ENCODE data around the gene INTS14. TPM values are rescaled to one million over a fixed set of nuclear protein-coding genes. Genes with fewer than 3 reads are reported as not detected.

Gene INTS14
- total and polyA plus RNA-seq, 2 of the 8 experiments (the other 6 are each of a cell fraction or from before 2014, with no cell fraction given): 33.1 to 33.7 TPM

DNA sequence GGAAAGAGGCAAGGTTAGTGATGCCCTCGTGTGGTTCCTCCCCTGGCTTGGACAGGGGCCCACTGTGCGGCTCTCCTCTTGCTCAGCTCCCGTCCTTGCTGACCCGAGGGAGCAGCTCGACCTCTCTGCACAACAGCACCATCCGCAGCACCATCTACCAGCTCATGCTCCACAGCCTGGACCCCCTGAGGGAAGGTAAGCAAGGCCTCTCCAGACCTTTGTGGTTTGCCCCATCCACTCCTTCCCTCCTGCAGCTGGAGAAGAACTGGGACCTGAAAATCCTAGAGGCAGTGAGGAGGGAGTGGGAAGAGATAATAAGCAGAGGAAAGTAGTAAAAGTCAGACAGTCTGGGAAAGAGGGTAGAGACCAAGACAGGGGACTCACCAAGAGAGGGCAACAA is 28.6 kb upstream of the INTS14 start (continued):
- TF ChIP-seq HDAC2 (IDR thresholded peaks at IDR 0.05; ENCODE audit: borderline replicate concordance in 1 of 2, low read depth in 2 of 2, low read length in 2 of 2) (no peak), SP2 (IDR thresholded peaks at IDR 0.05; ENCODE audit: low read length) (no peak), JUND (IDR thresholded peaks at IDR 0.05; ENCODE audit: low read length) (no peak), KDM4A (IDR thresholded peaks at IDR 0.05; ENCODE audit: low read depth, low read length, severe bottlenecking) (no peak), PHF8 (conservative IDR thresholded peaks at IDR 0.05; ENCODE audit: low read depth, low read length) (no peak), SIRT6 (IDR thresholded peaks at IDR 0.05; ENCODE audit: low read length) (no peak), POLR2A (IDR thresholded peaks at IDR 0.05; ENCODE audit: control extremely low read depth in 1 of 2, low read depth in 2 of 2, low read length in 2 of 2) (no peak)
